ENCODE results near the gene SCAI. TPM values are rescaled to one million over a fixed set of nuclear protein-coding genes. Genes with fewer than 3 reads are reported as not detected.

SCAI gene
- total RNA-seq, 2 donors from 2014 or later = 6.7 to 7.6 TPM

DNA sequence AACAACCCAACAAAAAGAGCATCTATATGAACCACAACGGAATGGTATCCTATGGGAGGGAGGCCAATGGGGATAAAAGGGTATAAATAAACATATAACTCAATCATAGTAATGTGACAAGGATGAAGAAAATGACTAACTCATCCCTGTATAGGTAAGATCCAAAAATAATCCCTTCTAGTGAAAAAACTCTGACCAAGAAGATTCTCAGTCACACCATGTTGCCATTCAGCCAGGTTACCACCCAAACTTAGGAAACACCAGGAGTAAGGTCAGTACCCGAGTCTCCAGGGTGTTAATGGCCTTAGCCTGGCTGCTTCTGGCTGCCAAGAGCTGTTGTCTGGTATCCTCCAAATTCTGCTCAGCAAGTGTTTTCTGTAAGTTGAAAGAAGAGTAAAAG is 235.2 kb downstream of the SCAI start:
- ATAC-seq = no peak
- Histone ChIP-seq H3K4me3 (no peak overlapping the region), H3K4me1 (peaks cover 21% of the 10 kb centered on the region), H3K27ac (no peak overlapping the region), H3K9me3 (no peaks in the 10 kb centered on the region), H3K36me3 (replicated peaks in 1 of 2; ENCODE audit: insufficient read depth in 1 of 2, low read depth in 2 of 2) (peaks cover 0 to 11% of the 10 kb centered on the region in 2 donors), H3K27me3 (no peaks in the 10 kb centered on the region)
- intact Hi-C loops (cut with DNase I) = no loop called here
- WGBS, 2 donors = 66 to 78% methylated on average over 2 of the region's 2 CpGs
- no peak for DNase-seq
- TF ChIP-seq CTCF (IDR thresholded peaks at IDR 0.05) (no peak), POLR2A (IDR thresholded peaks at IDR 0.05) (no peak)

GRCh38 chr9:124906966-124907365 is 236.4 kb downstream of the SCAI start:
- Histone ChIP-seq H3K4me3 (no peak overlapping the region), H3K4me1 (peaks cover 21% of the 10 kb centered on the region), H3K9me3 (no peaks in the 10 kb centered on the region), H3K36me3 (replicated peaks in 1 of 2; ENCODE audit: insufficient read depth in 1 of 2, low read depth in 2 of 2) (peaks cover 0 to 13% of the 10 kb centered on the region in 2 donors), H3K27ac (no peak overlapping the region), H3K27me3 (no peaks in the 10 kb centered on the region)
- intact Hi-C loops (cut with DNase I) = no loop called here
- DNase-seq = no peak
- WGBS, 2 donors = 16 to 24% methylated on average over 1 of the region's 1 CpG
- TF ChIP-seq POLR2A (IDR thresholded peaks at IDR 0.05) = no peak
- no peak for ATAC-seq

- peaks cover 0 to 12% of the 10 kb centered on the region in 2 donors for H3K36me3 ChIP-seq (replicated peaks in 1 of 2; ENCODE audit: insufficient read depth in 1 of 2, low read depth in 2 of 2)
These were observed 243.5 kb downstream of the SCAI start for GRCh38 chr9:124899845-124900244.

GRCh38 chr9:124897570-124898460 is 245.5 kb downstream of the SCAI start:
- no peaks in the 10 kb centered on the region for H3K4me1 ChIP-seq
- intact Hi-C loops (cut with DNase I) = no loop called here
- ATAC-seq = no peak
- no peak for TF ChIP-seq CTCF (IDR thresholded peaks at IDR 0.05)
- TF ChIP-seq POLR2A (IDR thresholded peaks at IDR 0.05) = no peak
- H3K9me3 ChIP-seq = no peaks in the 10 kb centered on the region
- WGBS, 2 donors = 89 to 93% methylated on average over 6 of the region's 6 CpGs
- H3K36me3 ChIP-seq (replicated peaks in 1 of 2; ENCODE audit: insufficient read depth in 1 of 2, low read depth in 2 of 2) = peaks cover 0 to 13% of the 10 kb centered on the region in 2 donors
- DNase-seq = no peak
- no peak overlapping the region for H3K27ac ChIP-seq
- no peaks in the 10 kb centered on the region for H3K27me3 ChIP-seq
- no peak overlapping the region for H3K4me3 ChIP-seq

More at GRCh38 chr9:124899845-124900244, 243.5 kb downstream of the SCAI start:
- Histone ChIP-seq H3K4me3 (no peak overlapping the region), H3K27ac (no peak overlapping the region), H3K4me1 (no peaks in the 10 kb centered on the region), H3K27me3 (no peaks in the 10 kb centered on the region), H3K9me3 (no peaks in the 10 kb centered on the region)
- intact Hi-C loops (cut with DNase I) = no loop called here
- DNase-seq (no peak), ATAC-seq (no peak)
- TF ChIP-seq POLR2A (IDR thresholded peaks at IDR 0.05) (no peak), CTCF (IDR thresholded peaks at IDR 0.05) (no peak)
- WGBS, 2 donors = 91 to 95% methylated on average over 9 of the region's 9 CpGs

DNA sequence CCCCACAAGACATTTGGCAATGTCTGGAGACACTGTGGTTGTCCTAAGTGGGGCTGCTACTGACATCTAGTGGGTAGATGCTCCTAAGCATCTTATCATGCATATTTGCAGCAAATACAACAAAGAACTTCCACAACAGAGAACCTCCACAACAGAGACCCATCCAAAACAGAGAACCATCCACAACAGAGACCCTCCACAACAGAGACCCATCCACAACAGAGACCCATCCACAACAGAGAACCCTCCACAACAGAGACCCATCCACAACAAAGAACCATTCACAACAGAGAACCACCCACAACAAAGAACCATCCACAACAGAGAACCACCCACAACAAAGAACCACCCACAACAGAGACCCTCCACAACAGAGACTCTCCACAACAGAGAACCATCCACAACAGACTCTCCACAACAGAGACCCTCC is 248.6 kb downstream of the SCAI start:
- H3K27ac ChIP-seq = no peak overlapping the region
- peak in 2 of 7 experiments; percentile 17 to 18 for TF ChIP-seq CTCF (IDR thresholded peaks at IDR 0.05)
- TF ChIP-seq POLR2A (IDR thresholded peaks at IDR 0.05) = no peak
- no peaks in the 10 kb centered on the region for H3K27me3 ChIP-seq
- DNase-seq = no peak
- no peaks in the 10 kb centered on the region for H3K4me1 ChIP-seq
- peaks cover 0 to 17% of the 10 kb centered on the region in 2 donors for H3K36me3 ChIP-seq (replicated peaks in 1 of 2; ENCODE audit: insufficient read depth in 1 of 2, low read depth in 2 of 2)
- intact Hi-C loops (cut with DNase I) = no loop called here
- no peaks in the 10 kb centered on the region for H3K9me3 ChIP-seq
- no peak overlapping the region for H3K4me3 ChIP-seq
- no peak for ATAC-seq
